Mammary epithelial cell (primary cell): ENCODE results near the gene PSRC1.

Source experiments
- CTCF ChIP-seq, 2 donors: IDR thresholded peaks in 1 of 2; conservative IDR thresholded peaks in 1 of 2; 2 replicates each; pipeline ENCODE4 v1.5.1; 2011 to 2012; ENCODE audit warnings: inconsistent platforms in 2 of 2, low read length in 2 of 2, mild to moderate bottlenecking in 2 of 2, control low read depth in 1 of 2, low read depth in 1 of 2; ENCODE audit not compliant: insufficient read depth in 1 of 2; ENCODE audit errors: extremely low read depth in 1 of 2
- EZH2 ChIP-seq: IDR thresholded peaks from 2 replicates; pipeline ENCODE4 v1.6.1; 2012; ENCODE audit warnings: low read length, inconsistent platforms, borderline replicate concordance

- TF ChIP-seq EZH2 (no peak), CTCF (conservative IDR thresholded peaks at IDR 0.05 in 1 of 2, IDR thresholded peaks at IDR 0.05 in 1 of 2; ENCODE audit: extremely low read depth in 1 of 2, insufficient read depth in 1 of 2, low read depth in 1 of 2, low read length in 2 of 2) (no peak)
Observed at GRCh38 chr1:109248444-109248796, 34.5 kb downstream of the PSRC1 start.
